T-helper 1 cell treated with Interleukin-12 subunit alpha and Interleukin-12 subunit beta and Interleukin-4 antibody, amounts not matched to agents 30 ng/mL and 1 ng/mL, for 36 hours (primary cell): ENCODE data around the gene GPR162. TPM values are rescaled to one million over a fixed set of nuclear protein-coding genes. Genes with fewer than 3 reads are reported as not detected.

Experiments
- intact Hi-C: fragments of 100-400 bp; cut with micrococcal nuclease; formaldehyde crosslinking; loops from one replicate; pipeline ENCODE4 v1.15.1; 2024
- total RNA-seq: library from RNA; stranded (reverse); gene quantifications from 2 replicates; pipeline ENCODE4 v1.2.3, GENCODE V29; 2022

The GPR162 gene
- total RNA-seq, 1 donor from 2014 or later = 0.29 TPM

GRCh38 chr12:6833189-6833890 is 11.7 kb downstream of the GPR162 start:
- intact Hi-C loops = no loop called here

GRCh38 chr12:6834254-6834653 is 12.6 kb downstream of the GPR162 start:
- intact Hi-C loops = loop anchor here (2.0 kb wide), 1 partner anchor 145 kb away; the partner anchor contains the start of gene ZNF384

- intact Hi-C loops = loop anchor here (1.0 to 2.0 kb wide), 4 partner anchors 16 to 218 kb away; partner anchors contain the start of genes CDCA3, MLF2 and ZNF384
Observed at GRCh38 chr12:6834873-6835272, 13.3 kb downstream of the GPR162 start.

GRCh38 chr12:6836851-6837250 is 15.2 kb downstream of the GPR162 start:
- intact Hi-C loops = no loop called here

GRCh38 chr12:6837370-6838060 is 15.9 kb downstream of the GPR162 start:
- intact Hi-C loops = no loop called here

GRCh38 chr12:6838854-6839253 is 17.2 kb downstream of the GPR162 start:
- intact Hi-C loops = no loop called here

GRCh38 chr12:6839482-6840201 is 18.0 kb downstream of the GPR162 start:
- intact Hi-C loops = no loop called here

GRCh38 chr12:6840330-6840729 is 18.7 kb downstream of the GPR162 start:
- intact Hi-C loops = no loop called here

GRCh38 chr12:6840761-6841515 is 19.3 kb downstream of the GPR162 start, which contains the start of gene GNB3:
TSS of gene GNB3 (plus strand) at chr12:6840925. CDS start at chr12:6841288, 363 bp downstream.
- intact Hi-C loops = no loop called here

GRCh38 chr12:6842075-6842474 is 20.5 kb downstream of the GPR162 start:
- intact Hi-C loops = no loop called here

- intact Hi-C loops = no loop called here
Observed at GRCh38 chr12:6843118-6843902, 21.7 kb downstream of the GPR162 start.

- intact Hi-C loops = no loop called here
Observed at GRCh38 chr12:6845395-6845794, 23.8 kb downstream of the GPR162 start.

GRCh38 chr12:6846316-6846869 is 24.8 kb downstream of the GPR162 start:
- intact Hi-C loops = no loop called here

- intact Hi-C loops = no loop called here
Observed at GRCh38 chr12:6847676-6848075, 26.1 kb downstream of the GPR162 start.

- intact Hi-C loops = no loop called here
Observed at GRCh38 chr12:6849427-6849826, 27.8 kb downstream of the GPR162 start.

- intact Hi-C loops = loop anchor here (5.0 kb wide), 3 partner anchors 282 to 1087 kb away; partner anchors contain the start of genes CLSTN3 and SLC2A3
Observed at GRCh38 chr12:6849976-6850560, 28.4 kb downstream of the GPR162 start.

- intact Hi-C loops = loop anchor here (1.0 to 5.0 kb wide), 10 partner anchors 15 to 1087 kb away; partner anchors contain the start of genes C12orf57, CHD4, CLSTN3 and LPCAT3
Observed at GRCh38 chr12:6850796-6851152, 29.2 kb downstream of the GPR162 start.

GRCh38 chr12:6851153-6851920 is 29.7 kb downstream of the GPR162 start, which contains the start of gene CDCA3:
TSS of gene CDCA3 (minus strand) at chr12:6851286. CDS start at chr12:6850952, 334 bp downstream.
- intact Hi-C loops = loop anchor here (1.0 to 5.0 kb wide), 10 partner anchors 16 to 1086 kb away; partner anchors contain the start of genes C12orf57, CHD4, CLSTN3 and LPCAT3
